MM.1S (cell line): Measurements from ENCODE around the gene ITLN2.

Source experiments
- EZH2 ChIP-seq: fragments of 300-600 bp; sonication (generic); optimal IDR thresholded peaks from 2 replicates; pipeline ENCODE3; 2017; ENCODE audit warnings: low read depth, mild to moderate bottlenecking, antibody characterized with exemption, low read length, mixed read lengths
- TF ChIP-seq, protein P1 (sequence below): fragments of 300-600 bp; sonication (generic); IDR thresholded peaks from 2 replicates; pipeline ENCODE4 v1.5.1; 2016; ENCODE audit warnings: antibody characterized with exemption, low read length, mixed read lengths

DNA sequence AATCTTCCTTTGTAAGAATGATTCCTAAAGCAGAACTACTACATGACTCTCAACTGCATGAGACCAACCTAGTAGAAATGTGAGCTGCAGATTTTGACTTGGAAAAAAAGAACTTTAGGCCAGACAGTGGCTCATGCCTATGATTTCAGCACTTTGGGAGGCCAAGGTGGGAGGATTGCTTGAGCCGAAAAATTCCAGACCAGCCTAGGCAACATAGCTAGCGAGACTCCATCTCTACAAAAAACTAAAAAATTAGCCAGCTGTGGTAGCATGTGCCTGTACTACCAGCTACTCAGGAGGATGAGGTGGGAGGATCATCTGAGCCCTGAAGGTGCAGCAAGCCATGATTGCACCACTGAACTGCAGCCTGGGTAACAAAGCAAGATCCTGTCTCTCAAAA is 24.7 kb upstream of the ITLN2 start:
- TF ChIP-seq, protein P1, sequence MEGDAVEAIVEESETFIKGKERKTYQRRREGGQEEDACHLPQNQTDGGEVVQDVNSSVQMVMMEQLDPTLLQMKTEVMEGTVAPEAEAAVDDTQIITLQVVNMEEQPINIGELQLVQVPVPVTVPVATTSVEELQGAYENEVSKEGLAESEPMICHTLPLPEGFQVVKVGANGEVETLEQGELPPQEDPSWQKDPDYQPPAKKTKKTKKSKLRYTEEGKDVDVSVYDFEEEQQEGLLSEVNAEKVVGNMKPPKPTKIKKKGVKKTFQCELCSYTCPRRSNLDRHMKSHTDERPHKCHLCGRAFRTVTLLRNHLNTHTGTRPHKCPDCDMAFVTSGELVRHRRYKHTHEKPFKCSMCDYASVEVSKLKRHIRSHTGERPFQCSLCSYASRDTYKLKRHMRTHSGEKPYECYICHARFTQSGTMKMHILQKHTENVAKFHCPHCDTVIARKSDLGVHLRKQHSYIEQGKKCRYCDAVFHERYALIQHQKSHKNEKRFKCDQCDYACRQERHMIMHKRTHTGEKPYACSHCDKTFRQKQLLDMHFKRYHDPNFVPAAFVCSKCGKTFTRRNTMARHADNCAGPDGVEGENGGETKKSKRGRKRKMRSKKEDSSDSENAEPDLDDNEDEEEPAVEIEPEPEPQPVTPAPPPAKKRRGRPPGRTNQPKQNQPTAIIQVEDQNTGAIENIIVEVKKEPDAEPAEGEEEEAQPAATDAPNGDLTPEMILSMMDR = no peak
- TF ChIP-seq EZH2 = no peak
